WTC11 (cell line): Measurements from ENCODE around the gene MIX23. TPM values are rescaled to one million over a fixed set of nuclear protein-coding genes. Genes with fewer than 3 reads are reported as not detected.

Experiments used
- ATAC-seq: fragments of 200-7000 bp; cut with Tn5 transposase; 2 replicates; pipeline ENCODE4 v1.10.0; 2021; ENCODE audit warnings: mild to moderate bottlenecking, moderate library complexity
- CTCF ChIA-PET: fragments of 300-600 bp; sonication (Branson Sonifier 250); formaldehyde crosslinking; loops from one replicate; lab custom pipeline; 2021; ENCODE audit warnings: antibody characterized with exemption; lab: Charles Lee
- POLR2A ChIA-PET: fragments of 350-600 bp; sonication (Branson Sonifier 250); formaldehyde crosslinking; loops from one replicate; lab custom pipeline; 2021; ENCODE audit warnings: antibody characterized with exemption; lab: Charles Lee
- DNase-seq: peaks from one replicate; pipeline ENCODE4 v3.0.0; 2021; ENCODE audit warnings: low spot score
- H3K27ac Mint-ChIP-seq: 2 replicates; pipeline ENCODE4 v1.8.0; 2021; ENCODE audit warnings: mixed read lengths
- H3K27me3 Mint-ChIP-seq: 2 replicates; pipeline ENCODE4 v1.8.0; 2021; ENCODE audit warnings: low read depth, mild to moderate bottlenecking, moderate library complexity, mixed read lengths
- H3K36me3 Mint-ChIP-seq: 2 replicates; pipeline ENCODE4 v1.8.0; 2021; ENCODE audit warnings: mixed read lengths
- H3K4me1 Mint-ChIP-seq: 2 replicates; pipeline ENCODE4 v1.8.0; 2022; ENCODE audit warnings: mixed read lengths
- H3K4me3 Mint-ChIP-seq: 2 replicates; pipeline ENCODE4 v1.8.0; 2021; ENCODE audit warnings: mild to moderate bottlenecking, moderate library complexity, mixed read lengths
- H3K9me3 Mint-ChIP-seq: 2 replicates; pipeline ENCODE4 v1.8.0; 2021; ENCODE audit warnings: mixed read lengths
- CREB1 ChIP-seq: sonication (generic); formaldehyde crosslinking; IDR thresholded peaks from 2 replicates; pipeline ENCODE4 v1.8.0; 2023; ENCODE audit warnings: mild to moderate bottlenecking, missing genetic modification reagents
- CREM ChIP-seq: sonication (generic); formaldehyde crosslinking; IDR thresholded peaks from 2 replicates; pipeline ENCODE4 v1.8.1; 2022; ENCODE audit warnings: mild to moderate bottlenecking, missing genetic modification reagents, moderate library complexity
- GTF2I ChIP-seq: fragments of 250-450 bp; sonication (Bioruptor Pico); conservative IDR thresholded peaks from 2 replicates; pipeline ENCODE4 v1.4.0; 2021; ENCODE audit warnings: mild to moderate bottlenecking
- IRF2 ChIP-seq: sonication (generic); formaldehyde crosslinking; IDR thresholded peaks from 2 replicates; pipeline ENCODE4 v1.8.0; 2022; ENCODE audit warnings: low read depth, missing genetic modification reagents, borderline replicate concordance
- NR1H2 ChIP-seq: sonication (generic); formaldehyde crosslinking; IDR thresholded peaks from 2 replicates; pipeline ENCODE4 v1.9.0; 2021; ENCODE audit warnings: mild to moderate bottlenecking, moderate library complexity, missing genetic modification reagents
- TEAD1 ChIP-seq: sonication (generic); formaldehyde crosslinking; IDR thresholded peaks from 2 replicates; pipeline ENCODE4 v1.8.0; 2022; ENCODE audit warnings: mild to moderate bottlenecking, missing genetic modification reagents
- ZBTB43 ChIP-seq: sonication (generic); formaldehyde crosslinking; IDR thresholded peaks from 2 replicates; pipeline ENCODE4 v1.8.1; 2023; ENCODE audit warnings: mild to moderate bottlenecking, missing genetic modification reagents
- total RNA-seq: library from RNA; stranded (reverse); gene quantifications from 3 replicates; pipeline ENCODE4 v1.2.3, GENCODE V29; 2021
- TF ChIP-seq, protein P1 (sequence below): sonication (generic); formaldehyde crosslinking; IDR thresholded peaks from 2 replicates; pipeline ENCODE4 v1.8.1; 2023; ENCODE audit warnings: mild to moderate bottlenecking, missing genetic modification reagents
- TF ChIP-seq, protein P2 (sequence below): sonication (generic); formaldehyde crosslinking; conservative IDR thresholded peaks from 2 replicates; pipeline ENCODE4 v1.8.1; 2023; ENCODE audit warnings: mild to moderate bottlenecking, low read depth, missing genetic modification reagents, moderate library complexity
- TF ChIP-seq, protein P3 (sequence below): fragments of 250-450 bp; sonication (Bioruptor Pico); IDR thresholded peaks from 2 replicates; pipeline ENCODE4 v2.1.2; 2022; ENCODE audit warnings: mild to moderate bottlenecking, moderate library complexity

The MIX23 gene
- total RNA-seq, 1 experiment from 2014 or later: 81.7 TPM

DNA sequence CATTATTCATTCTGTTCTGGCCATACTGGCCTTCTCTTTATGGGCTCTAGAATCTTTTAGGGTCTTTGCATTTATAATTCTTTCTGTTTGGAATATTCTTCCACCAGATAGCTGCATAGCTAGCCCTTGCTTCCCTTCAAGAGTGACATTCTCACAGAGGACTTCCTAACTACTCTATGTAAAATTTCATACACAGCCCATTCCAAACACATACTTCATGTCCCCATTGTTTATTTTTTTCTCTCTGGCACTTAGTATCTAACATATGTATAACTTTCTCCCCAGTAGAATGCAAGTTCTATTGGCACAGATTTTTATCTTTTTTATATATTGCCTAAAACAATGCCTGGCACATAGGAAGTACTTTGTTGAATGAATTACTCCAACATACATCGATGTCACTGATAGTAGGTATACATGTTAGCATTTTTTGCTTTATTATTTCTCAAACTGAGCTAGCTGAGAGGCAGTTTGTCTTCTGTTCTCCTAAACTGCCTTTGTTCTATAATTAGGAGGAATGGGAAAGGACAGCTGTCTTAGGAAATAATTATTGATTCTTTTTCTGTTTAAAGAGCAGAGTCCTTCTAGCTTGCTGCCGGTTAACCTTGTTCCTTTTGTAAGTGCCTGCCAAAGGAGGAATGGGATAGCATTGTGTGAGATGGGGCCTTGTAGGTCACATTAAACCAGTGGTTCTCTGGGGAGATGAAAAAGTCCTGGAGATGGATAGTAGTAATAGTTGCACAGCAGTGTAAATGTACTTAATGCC is 8.8 kb upstream of the MIX23 start (continued):
- TF ChIP-seq, protein P1, sequence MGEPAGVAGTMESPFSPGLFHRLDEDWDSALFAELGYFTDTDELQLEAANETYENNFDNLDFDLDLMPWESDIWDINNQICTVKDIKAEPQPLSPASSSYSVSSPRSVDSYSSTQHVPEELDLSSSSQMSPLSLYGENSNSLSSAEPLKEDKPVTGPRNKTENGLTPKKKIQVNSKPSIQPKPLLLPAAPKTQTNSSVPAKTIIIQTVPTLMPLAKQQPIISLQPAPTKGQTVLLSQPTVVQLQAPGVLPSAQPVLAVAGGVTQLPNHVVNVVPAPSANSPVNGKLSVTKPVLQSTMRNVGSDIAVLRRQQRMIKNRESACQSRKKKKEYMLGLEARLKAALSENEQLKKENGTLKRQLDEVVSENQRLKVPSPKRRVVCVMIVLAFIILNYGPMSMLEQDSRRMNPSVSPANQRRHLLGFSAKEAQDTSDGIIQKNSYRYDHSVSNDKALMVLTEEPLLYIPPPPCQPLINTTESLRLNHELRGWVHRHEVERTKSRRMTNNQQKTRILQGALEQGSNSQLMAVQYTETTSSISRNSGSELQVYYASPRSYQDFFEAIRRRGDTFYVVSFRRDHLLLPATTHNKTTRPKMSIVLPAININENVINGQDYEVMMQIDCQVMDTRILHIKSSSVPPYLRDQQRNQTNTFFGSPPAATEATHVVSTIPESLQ (CRISPR knock-in tag): no peak
- TF ChIP-seq, all 79 proteins: peak for 0

GRCh38 chr3:122390665-122391064 is 7.6 kb upstream of the MIX23 start:
- POLR2A ChIA-PET: interaction anchor here (0.6 kb wide), 1 partner anchor 162 kb away, joined by 3 read pairs; no protein-coding TSS in a partner anchor
- H3K36me3 Mint-ChIP-seq: peaks cover 34% of the 10 kb centered on the region
- H3K27ac Mint-ChIP-seq: no peak overlapping the region
- H3K27me3 Mint-ChIP-seq: no peaks in the 10 kb centered on the region
- DNase-seq (no peak), ATAC-seq (no peak)
- no peaks in the 10 kb centered on the region for H3K9me3 Mint-ChIP-seq
- no peak for TF ChIP-seq CREM (CRISPR knock-in tag)
- no peak for TF ChIP-seq CREB1
- TF ChIP-seq GTF2I (CRISPR knock-in tag): no peak
- TF ChIP-seq ZBTB43 (CRISPR knock-in tag): no peak
- TF ChIP-seq TEAD1: no peak
- CTCF ChIA-PET: no interaction called here
- peaks cover 37% of the 10 kb centered on the region for H3K4me1 Mint-ChIP-seq
- no peak overlapping the region for H3K4me3 Mint-ChIP-seq

DNA sequence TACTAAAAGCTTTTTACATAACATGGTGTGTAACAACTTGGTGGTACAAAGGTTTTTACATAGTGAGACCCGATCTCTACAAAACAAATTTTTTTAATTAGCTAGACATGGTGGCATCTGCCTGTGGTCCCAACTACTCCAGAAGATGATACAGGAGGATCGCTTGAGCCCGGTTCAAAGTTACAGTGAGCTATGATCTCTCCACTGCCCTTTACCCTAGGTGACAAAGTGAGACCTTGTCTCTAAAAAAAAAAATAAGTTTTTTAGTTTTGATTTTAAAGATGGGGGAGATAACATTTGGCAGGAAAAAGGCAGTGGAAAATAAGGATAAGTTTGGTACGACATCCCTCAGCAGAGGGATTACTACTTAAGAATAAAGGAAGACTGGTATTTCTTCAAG is 6.9 kb upstream of the MIX23 start:
- Mint-ChIP-seq H3K4me1 (peaks cover 38% of the 10 kb centered on the region), H3K36me3 (peaks cover 35% of the 10 kb centered on the region), H3K4me3 (no peak overlapping the region), H3K27me3 (no peaks in the 10 kb centered on the region), H3K27ac (no peak overlapping the region), H3K9me3 (no peaks in the 10 kb centered on the region)
- no peak for TF ChIP-seq IRF2
- TF ChIP-seq, protein P1 (CRISPR knock-in tag): no peak
- TF ChIP-seq, protein P2, sequence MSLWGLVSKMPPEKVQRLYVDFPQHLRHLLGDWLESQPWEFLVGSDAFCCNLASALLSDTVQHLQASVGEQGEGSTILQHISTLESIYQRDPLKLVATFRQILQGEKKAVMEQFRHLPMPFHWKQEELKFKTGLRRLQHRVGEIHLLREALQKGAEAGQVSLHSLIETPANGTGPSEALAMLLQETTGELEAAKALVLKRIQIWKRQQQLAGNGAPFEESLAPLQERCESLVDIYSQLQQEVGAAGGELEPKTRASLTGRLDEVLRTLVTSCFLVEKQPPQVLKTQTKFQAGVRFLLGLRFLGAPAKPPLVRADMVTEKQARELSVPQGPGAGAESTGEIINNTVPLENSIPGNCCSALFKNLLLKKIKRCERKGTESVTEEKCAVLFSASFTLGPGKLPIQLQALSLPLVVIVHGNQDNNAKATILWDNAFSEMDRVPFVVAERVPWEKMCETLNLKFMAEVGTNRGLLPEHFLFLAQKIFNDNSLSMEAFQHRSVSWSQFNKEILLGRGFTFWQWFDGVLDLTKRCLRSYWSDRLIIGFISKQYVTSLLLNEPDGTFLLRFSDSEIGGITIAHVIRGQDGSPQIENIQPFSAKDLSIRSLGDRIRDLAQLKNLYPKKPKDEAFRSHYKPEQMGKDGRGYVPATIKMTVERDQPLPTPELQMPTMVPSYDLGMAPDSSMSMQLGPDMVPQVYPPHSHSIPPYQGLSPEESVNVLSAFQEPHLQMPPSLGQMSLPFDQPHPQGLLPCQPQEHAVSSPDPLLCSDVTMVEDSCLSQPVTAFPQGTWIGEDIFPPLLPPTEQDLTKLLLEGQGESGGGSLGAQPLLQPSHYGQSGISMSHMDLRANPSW: no peak
- TF ChIP-seq NR1H2 (CRISPR knock-in tag): no peak
- TF ChIP-seq, protein P3, sequence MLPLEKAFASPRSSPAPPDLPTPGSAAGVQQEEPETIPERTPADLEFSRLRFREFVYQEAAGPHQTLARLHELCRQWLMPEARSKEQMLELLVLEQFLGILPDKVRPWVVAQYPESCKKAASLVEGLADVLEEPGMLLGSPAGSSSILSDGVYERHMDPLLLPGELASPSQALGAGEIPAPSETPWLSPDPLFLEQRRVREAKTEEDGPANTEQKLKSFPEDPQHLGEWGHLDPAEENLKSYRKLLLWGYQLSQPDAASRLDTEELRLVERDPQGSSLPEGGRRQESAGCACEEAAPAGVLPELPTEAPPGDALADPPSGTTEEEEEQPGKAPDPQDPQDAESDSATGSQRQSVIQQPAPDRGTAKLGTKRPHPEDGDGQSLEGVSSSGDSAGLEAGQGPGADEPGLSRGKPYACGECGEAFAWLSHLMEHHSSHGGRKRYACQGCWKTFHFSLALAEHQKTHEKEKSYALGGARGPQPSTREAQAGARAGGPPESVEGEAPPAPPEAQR (CRISPR knock-in tag): no peak
- ChIA-PET CTCF (interaction anchor here (1.2 kb wide), 1 partner anchor 290 kb away, joined by 3 read pairs; no protein-coding TSS in a partner anchor), POLR2A (no interaction called here)
- ATAC-seq: no peak
- DNase-seq: no peak
